ENCODE data around the gene M1AP.

Gene M1AP

GRCh38 chr2:74556159-74556558, 92.0 kb downstream of the M1AP start:
- H3K79me2 ChIP-seq (ENCODE audit: low read length): peaks cover 9% of the 10 kb centered on the region; the same call in 1 of the 2 replicates
- H3K4me2 ChIP-seq (ENCODE audit: low read depth, low read length): no peak overlapping the region
- H3K36me3 ChIP-seq (replicated peaks; ENCODE audit: insufficient read depth, low read length): 0 out of 2 replicates have a peak, but pooled peaks cover 2% of the 10 kb centered on the region
- no peaks in the 10 kb centered on the region for H3F3A ChIP-seq (ENCODE audit: insufficient read depth, low read length)
- H3K9me2 ChIP-seq (replicated peaks; ENCODE audit: insufficient read depth, low read length): no peaks in the 10 kb centered on the region
- no peak overlapping the region for H2AFZ ChIP-seq (ENCODE audit: low read length)
- no peaks in the 10 kb centered on the region for H3K9me3 ChIP-seq (replicated peaks; ENCODE audit: insufficient read depth, low read length)
- peaks cover 3% of the 10 kb centered on the region; the same call in 1 of the 2 replicates for H3K4me1 ChIP-seq (ENCODE audit: low read length)
- DNase-seq: no peak
- H3K4me3 ChIP-seq (ENCODE audit: low read length): no peak overlapping the region
- TF ChIP-seq CTCF (IDR thresholded peaks at IDR 0.05; ENCODE audit: low read length): no peak
- no peak for TF ChIP-seq EZH2phosphoT487 (IDR thresholded peaks at IDR 0.05; ENCODE audit: low read length)
- TF ChIP-seq EZH2 (optimal IDR thresholded peaks at IDR 0.05; ENCODE audit: low read depth, low read length): no peak
- no peaks in the 10 kb centered on the region for H4K20me1 ChIP-seq (ENCODE audit: insufficient read depth, low read length)
- H3K9ac ChIP-seq (ENCODE audit: low read length): no peak overlapping the region
- no peak overlapping the region for H3K27ac ChIP-seq (ENCODE audit: low read length)
- no peaks in the 10 kb centered on the region; the same call in 1 of the 2 replicates for H3K27me3 ChIP-seq (replicated peaks; ENCODE audit: insufficient read depth, low read length)

DNA sequence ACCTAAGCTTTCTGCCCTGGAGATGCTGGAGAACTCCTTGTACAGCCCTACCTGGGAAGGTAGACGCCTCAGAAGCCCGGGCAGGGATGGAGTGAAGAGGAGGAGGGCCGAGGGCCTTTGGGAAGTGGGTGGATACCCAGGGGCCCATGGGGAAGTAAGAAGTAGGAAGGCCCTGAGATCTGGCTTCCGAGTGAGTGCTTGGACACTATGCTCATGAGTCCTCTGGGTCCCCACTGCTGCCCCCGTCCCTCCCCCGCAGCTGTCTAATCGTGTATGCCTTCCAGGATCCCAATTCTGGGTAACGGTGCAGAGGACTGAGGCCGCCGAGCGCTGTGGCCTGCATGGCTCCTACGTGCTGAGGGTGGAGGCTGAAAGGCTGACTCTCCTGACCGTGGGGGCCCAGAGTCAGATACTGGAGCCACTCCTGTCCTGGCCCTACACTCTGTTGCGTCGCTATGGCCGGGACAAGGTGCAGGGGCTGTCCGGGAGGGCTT, 92.5 kb downstream of the M1AP start:
- Histone ChIP-seq H4K20me1 (ENCODE audit: insufficient read depth, low read length) (no peaks in the 10 kb centered on the region), H3K27me3 (replicated peaks; ENCODE audit: insufficient read depth, low read length) (peaks cover 2% of the 10 kb centered on the region), H3K27ac (ENCODE audit: low read length) (no peak overlapping the region), H3K9ac (ENCODE audit: low read length) (no peak overlapping the region; the same call in 1 of the 2 replicates), H3K36me3 (replicated peaks; ENCODE audit: insufficient read depth, low read length) (0 out of 2 replicates have a peak, but pooled peaks cover 2% of the 10 kb centered on the region), H3K9me2 (replicated peaks; ENCODE audit: insufficient read depth, low read length) (no peaks in the 10 kb centered on the region), H2AFZ (ENCODE audit: low read length) (no peak overlapping the region), H3F3A (ENCODE audit: insufficient read depth, low read length) (no peaks in the 10 kb centered on the region), H3K9me3 (replicated peaks; ENCODE audit: insufficient read depth, low read length) (no peaks in the 10 kb centered on the region), H3K4me1 (ENCODE audit: low read length) (peaks cover 3% of the 10 kb centered on the region; the same call in 1 of the 2 replicates), H3K4me2 (ENCODE audit: low read depth, low read length) (peak overlapping the region; percentile 94), H3K4me3 (ENCODE audit: low read length) (peak overlapping the region; percentile 93), H3K79me2 (ENCODE audit: low read length) (peaks cover 9% of the 10 kb centered on the region; the same call in 1 of the 2 replicates)
- DNase-seq: no peak
- no peak for TF ChIP-seq EZH2 (optimal IDR thresholded peaks at IDR 0.05; ENCODE audit: low read depth, low read length)

- H3K4me3 ChIP-seq (ENCODE audit: low read length): peak overlapping the region; percentile 93
- peak; percentile 61 for DNase-seq
Measured at GRCh38 chr2:74554820-74555531, 93.2 kb downstream of the M1AP start.

More at GRCh38 chr2:74554820-74555531, 93.2 kb downstream of the M1AP start:
- Histone ChIP-seq H3K27ac (ENCODE audit: low read length) (peak overlapping the region; percentile 53; the same call in 1 of the 2 replicates), H3K36me3 (replicated peaks; ENCODE audit: insufficient read depth, low read length) (0 out of 2 replicates have a peak, but pooled peaks cover 2% of the 10 kb centered on the region), H2AFZ (ENCODE audit: low read length) (peak overlapping the region; percentile 87), H4K20me1 (ENCODE audit: insufficient read depth, low read length) (no peaks in the 10 kb centered on the region), H3K4me2 (ENCODE audit: low read depth, low read length) (peak overlapping the region; percentile 94), H3K27me3 (replicated peaks; ENCODE audit: insufficient read depth, low read length) (peaks cover 9% of the 10 kb centered on the region), H3F3A (ENCODE audit: insufficient read depth, low read length) (no peaks in the 10 kb centered on the region), H3K9ac (ENCODE audit: low read length) (peak overlapping the region; percentile 86), H3K4me1 (ENCODE audit: low read length) (peaks cover 3% of the 10 kb centered on the region; the same call in 1 of the 2 replicates), H3K9me3 (replicated peaks; ENCODE audit: insufficient read depth, low read length) (no peaks in the 10 kb centered on the region), H3K9me2 (replicated peaks; ENCODE audit: insufficient read depth, low read length) (no peaks in the 10 kb centered on the region), H3K79me2 (ENCODE audit: low read length) (peaks cover 9% of the 10 kb centered on the region; the same call in 1 of the 2 replicates)
- no peak for TF ChIP-seq CTCF (IDR thresholded peaks at IDR 0.05; ENCODE audit: low read length)
- TF ChIP-seq EZH2 (optimal IDR thresholded peaks at IDR 0.05; ENCODE audit: low read depth, low read length): no peak
- TF ChIP-seq EZH2phosphoT487 (IDR thresholded peaks at IDR 0.05; ENCODE audit: low read length): no peak

All from MM.1S (cell line).